ENCODE data around the gene DUOX1. TPM values are rescaled to one million over a fixed set of nuclear protein-coding genes. Genes with fewer than 3 reads are reported as not detected.
"Not testable (repeated sequence)": the region's sequence is repeated elsewhere in the genome, so short reads cannot be mapped to it uniquely, and the experiment has no call there.

Gene DUOX1
- total RNA-seq (2014; rRNA removed; shearing (Covaris generic)): 0.32 and 0.89 TPM in 2 replicates
- polyA plus RNA-seq (2016; fragmentation: Nextera tagmentation; extraction: Ambion mirVana): 1.5 and 1.8 TPM in 2 replicates

DNA sequence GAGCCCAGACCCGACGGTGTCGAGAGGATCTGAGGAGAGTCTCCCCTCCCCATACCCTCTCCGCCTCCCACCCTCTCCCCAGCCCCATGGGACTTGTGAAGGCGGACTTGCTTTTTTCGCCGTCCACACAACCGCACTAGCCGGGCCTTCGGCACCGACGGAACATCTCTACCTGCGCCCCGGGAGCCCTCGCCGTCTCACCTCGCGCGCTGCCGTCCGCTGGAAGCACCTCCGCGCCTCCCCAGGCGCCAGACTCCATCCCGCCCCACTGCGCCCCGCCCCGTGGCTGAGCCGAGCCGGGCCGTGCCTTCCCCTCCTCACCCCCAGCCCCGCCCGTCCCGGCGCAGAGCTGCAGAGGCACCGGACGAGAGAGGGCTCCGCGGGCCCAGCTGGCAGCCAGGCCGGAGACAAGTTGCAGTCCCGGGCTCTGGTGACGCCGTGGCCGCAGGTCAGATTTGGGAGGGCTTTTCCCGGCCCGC, at the start of gene DUOX1, which contains the start of gene DUOXA1:
DUOX1 (plus strand) TSS at position 344 of the 479 bp plus-strand sequence. CDS start 1,973 bp downstream, outside the sequence.
DUOXA1 (minus strand) TSS at position 229 of the 479 bp plus-strand sequence. CDS start 6,865 bp downstream, outside the sequence.
- Histone ChIP-seq H4K20me1 (ENCODE audit: insufficient read depth) (no peaks in the 10 kb centered on the region), H2AFZ (peak within 1 kb of the TSS; percentile 68), H3K4me3 (peak within 1 kb of the TSS; percentile 46), H3K36me3 (ENCODE audit: low read depth) (no peaks in the 10 kb centered on the region), H3K9me3 (ENCODE audit: low read depth) (no peaks in the 10 kb centered on the region), H3K27me3 (replicated peaks; ENCODE audit: insufficient read depth) (peaks cover 15% of the 10 kb centered on the region), H3K4me1 (ENCODE audit: insufficient read depth) (no peaks in the 10 kb centered on the region), H3K4me2 (ENCODE audit: unreplicated experiment) (peak within 1 kb of the TSS; percentile 37), H3F3A (ENCODE audit: insufficient read depth) (no peaks in the 10 kb centered on the region), H3K9ac (no peak within 1 kb of the TSS), H3K9me2 (ENCODE audit: insufficient read depth) (no peaks in the 10 kb centered on the region), H3K27ac (no peak within 1 kb of the TSS), H3K79me2 (ENCODE audit: insufficient read depth) (no peaks in the 10 kb centered on the region)
- peak; percentile 56 for DNase-seq
- TF ChIP-seq EZH2 (IDR thresholded peaks at IDR 0.05; ENCODE audit: insufficient read depth, poor library complexity, severe bottlenecking) (no peak), EZH2phosphoT487 (IDR thresholded peaks at IDR 0.05; ENCODE audit: insufficient read depth, low read depth) (no peak)
- WGBS, 2 experiments (ENCODE audit: low coverage in 1 of 2, low lambda C conversion rate in 2 of 2, missing lambda C conversion rate in 2 of 2): 2 to 4% methylated on average over 10 to 41 of the region's 46 CpGs
- in situ Hi-C loops (cut with MboI): no loop called here

DNA sequence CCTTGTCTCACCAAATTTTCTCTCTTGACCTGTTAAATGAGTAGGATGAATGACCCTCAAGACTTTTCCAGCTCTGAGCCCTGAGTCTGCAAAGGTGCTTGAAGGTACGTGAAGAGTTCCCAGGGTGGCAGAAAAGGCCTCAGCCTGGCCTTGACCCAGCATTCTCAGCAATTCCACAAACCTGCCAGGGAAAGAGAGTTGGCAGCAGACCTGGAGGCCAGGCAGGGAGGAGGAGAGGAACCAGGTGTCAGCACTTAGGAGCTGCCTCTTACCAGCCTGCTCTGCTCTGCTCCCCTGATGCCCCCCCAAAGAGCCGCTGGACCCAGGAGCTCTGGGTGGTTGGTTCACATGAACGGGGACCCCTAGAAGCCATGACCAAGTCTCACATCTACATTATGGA, 49.2 kb upstream of the DUOX1 start:
- H4K20me1 ChIP-seq (ENCODE audit: insufficient read depth); H3K4me3 ChIP-seq; H3F3A ChIP-seq (ENCODE audit: insufficient read depth); H2AFZ ChIP-seq; H3K9me2 ChIP-seq (ENCODE audit: insufficient read depth); H3K27ac ChIP-seq; DNase-seq; H3K36me3 ChIP-seq (ENCODE audit: low read depth); in situ Hi-C loops (cut with MboI); H3K9ac ChIP-seq; H3K79me2 ChIP-seq (ENCODE audit: insufficient read depth); H3K9me3 ChIP-seq (ENCODE audit: low read depth); H3K4me1 ChIP-seq (ENCODE audit: insufficient read depth); H3K4me2 ChIP-seq (ENCODE audit: unreplicated experiment): not testable (repeated sequence)
- WGBS, 2 experiments (ENCODE audit: low coverage in 1 of 2, low lambda C conversion rate in 2 of 2, missing lambda C conversion rate in 2 of 2): 71 to 83% methylated on average over 3 of the region's 3 CpGs
- H3K27me3 ChIP-seq (replicated peaks; ENCODE audit: insufficient read depth): peaks cover 24% of the 10 kb centered on the region; the same call in 1 of the 2 replicates

DNA sequence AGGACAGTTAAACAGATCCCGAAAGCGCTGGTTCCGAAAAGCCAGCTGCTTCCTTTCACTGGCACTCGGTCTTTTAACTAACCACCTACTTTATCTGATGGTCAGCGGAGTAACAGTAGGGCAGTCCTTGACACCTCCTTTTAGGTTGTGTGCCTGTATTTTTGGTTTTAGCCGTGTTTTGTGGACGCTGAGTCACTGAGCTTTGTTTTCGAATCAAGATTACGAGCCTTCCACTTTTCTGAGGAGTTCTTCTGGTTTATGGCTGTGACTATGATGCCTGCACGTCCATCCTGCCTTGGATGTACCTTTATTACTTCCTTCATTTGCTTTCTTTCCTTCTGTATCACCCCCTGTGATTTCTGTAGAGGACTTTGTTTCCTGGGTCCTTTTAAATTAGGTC, 47.4 kb upstream of the DUOX1 start:
- H3K27ac ChIP-seq; H3K36me3 ChIP-seq (ENCODE audit: low read depth); DNase-seq; H3K9ac ChIP-seq; in situ Hi-C loops (cut with MboI); H2AFZ ChIP-seq; H3K4me3 ChIP-seq; H3K9me2 ChIP-seq (ENCODE audit: insufficient read depth); H3F3A ChIP-seq (ENCODE audit: insufficient read depth); H3K9me3 ChIP-seq (ENCODE audit: low read depth); H3K4me1 ChIP-seq (ENCODE audit: insufficient read depth); H3K4me2 ChIP-seq (ENCODE audit: unreplicated experiment); H3K79me2 ChIP-seq (ENCODE audit: insufficient read depth); H4K20me1 ChIP-seq (ENCODE audit: insufficient read depth): not testable (repeated sequence)
- 65 to 66% methylated on average over 10 of the region's 10 CpGs for WGBS, 2 experiments (ENCODE audit: low coverage in 1 of 2, low lambda C conversion rate in 2 of 2, missing lambda C conversion rate in 2 of 2)
- peaks cover 24% of the 10 kb centered on the region; the same call in 1 of the 2 replicates for H3K27me3 ChIP-seq (replicated peaks; ENCODE audit: insufficient read depth)

DNA sequence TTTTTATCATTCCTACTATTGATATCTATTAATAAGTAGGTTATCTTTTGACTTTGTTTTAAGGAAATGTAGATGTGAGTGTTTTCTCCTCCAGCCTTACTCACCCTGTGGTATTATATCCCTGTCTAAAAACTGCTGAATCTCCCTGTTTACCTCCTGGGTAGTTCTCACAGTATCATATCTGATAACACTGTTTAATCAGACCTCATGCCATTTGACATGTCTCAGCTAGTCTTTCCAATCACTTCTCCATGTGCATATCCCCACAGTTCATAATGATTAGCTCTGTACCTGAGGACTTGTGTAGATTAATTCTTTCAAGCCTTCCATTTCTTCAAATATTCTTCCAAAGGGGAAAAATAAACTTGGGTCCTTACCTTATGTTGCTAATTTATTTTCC, 46.6 kb upstream of the DUOX1 start:
- in situ Hi-C loops (cut with MboI): no loop called here
- no peak for DNase-seq
- Histone ChIP-seq H3K27me3 (replicated peaks; ENCODE audit: insufficient read depth) (peaks cover 25% of the 10 kb centered on the region; the same call in 1 of the 2 replicates), H3K9me3 (ENCODE audit: low read depth) (no peaks in the 10 kb centered on the region), H3K79me2 (ENCODE audit: insufficient read depth) (no peaks in the 10 kb centered on the region), H3K4me3 (no peak overlapping the region), H2AFZ (no peak overlapping the region), H3K36me3 (ENCODE audit: low read depth) (no peaks in the 10 kb centered on the region), H3K27ac (no peak overlapping the region), H3K9me2 (ENCODE audit: insufficient read depth) (no peaks in the 10 kb centered on the region), H4K20me1 (ENCODE audit: insufficient read depth) (no peaks in the 10 kb centered on the region), H3K4me1 (ENCODE audit: insufficient read depth) (no peaks in the 10 kb centered on the region), H3K9ac (no peak overlapping the region), H3F3A (ENCODE audit: insufficient read depth) (no peaks in the 10 kb centered on the region), H3K4me2 (ENCODE audit: unreplicated experiment) (no peak overlapping the region)
- no peak for TF ChIP-seq EZH2phosphoT487 (IDR thresholded peaks at IDR 0.05; ENCODE audit: insufficient read depth, low read depth)
- no peak for TF ChIP-seq EZH2 (IDR thresholded peaks at IDR 0.05; ENCODE audit: insufficient read depth, poor library complexity, severe bottlenecking)

DNA sequence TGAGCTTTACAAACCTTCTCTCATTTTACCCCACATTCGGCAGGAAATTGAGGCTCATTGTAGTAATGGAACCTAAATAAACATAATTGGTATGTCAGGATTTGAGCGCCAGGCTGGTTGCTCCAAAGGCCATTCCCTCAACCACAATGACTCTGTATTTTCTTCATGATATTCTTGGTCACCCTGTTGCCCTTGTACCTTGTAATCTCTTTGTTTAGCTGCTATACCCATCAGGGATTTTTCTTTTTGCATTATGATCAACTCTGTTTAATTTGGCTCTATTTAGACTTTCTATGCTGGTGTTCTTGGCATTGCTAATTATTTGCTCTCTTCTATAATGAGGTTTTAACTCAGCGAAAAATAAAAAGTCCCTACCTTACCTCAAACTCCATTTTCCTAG, 45.6 kb upstream of the DUOX1 start:
- DNase-seq: no peak
- Histone ChIP-seq H3K36me3 (ENCODE audit: low read depth) (no peaks in the 10 kb centered on the region), H3K27me3 (replicated peaks; ENCODE audit: insufficient read depth) (peaks cover 33% of the 10 kb centered on the region; the same call in 1 of the 2 replicates), H3K4me3 (no peak overlapping the region), H3K79me2 (ENCODE audit: insufficient read depth) (no peaks in the 10 kb centered on the region), H3K9ac (no peak overlapping the region), H2AFZ (no peak overlapping the region), H3F3A (ENCODE audit: insufficient read depth) (no peaks in the 10 kb centered on the region), H4K20me1 (ENCODE audit: insufficient read depth) (no peaks in the 10 kb centered on the region), H3K4me2 (ENCODE audit: unreplicated experiment) (no peak overlapping the region), H3K9me3 (ENCODE audit: low read depth) (no peaks in the 10 kb centered on the region), H3K9me2 (ENCODE audit: insufficient read depth) (no peaks in the 10 kb centered on the region), H3K4me1 (ENCODE audit: insufficient read depth) (no peaks in the 10 kb centered on the region), H3K27ac (no peak overlapping the region)
- in situ Hi-C loops (cut with MboI): no loop called here
- WGBS, 2 experiments (ENCODE audit: low coverage in 1 of 2, low lambda C conversion rate in 2 of 2, missing lambda C conversion rate in 2 of 2): 59 to 61% methylated on average over 3 of the region's 3 CpGs
- TF ChIP-seq EZH2phosphoT487 (IDR thresholded peaks at IDR 0.05; ENCODE audit: insufficient read depth, low read depth): no peak
- TF ChIP-seq EZH2 (IDR thresholded peaks at IDR 0.05; ENCODE audit: insufficient read depth, poor library complexity, severe bottlenecking): no peak

All from GM23248 (cell line).